Measurements from ENCODE around the gene ATP5F1D. TPM values are rescaled to one million over a fixed set of nuclear protein-coding genes. Genes with fewer than 3 reads are reported as not detected.

The ATP5F1D gene
- total and polyA plus RNA-seq, 2 of the 8 experiments (the other 6 are each of a cell fraction or from before 2014, with no cell fraction given) = 174 to 249 TPM

DNA sequence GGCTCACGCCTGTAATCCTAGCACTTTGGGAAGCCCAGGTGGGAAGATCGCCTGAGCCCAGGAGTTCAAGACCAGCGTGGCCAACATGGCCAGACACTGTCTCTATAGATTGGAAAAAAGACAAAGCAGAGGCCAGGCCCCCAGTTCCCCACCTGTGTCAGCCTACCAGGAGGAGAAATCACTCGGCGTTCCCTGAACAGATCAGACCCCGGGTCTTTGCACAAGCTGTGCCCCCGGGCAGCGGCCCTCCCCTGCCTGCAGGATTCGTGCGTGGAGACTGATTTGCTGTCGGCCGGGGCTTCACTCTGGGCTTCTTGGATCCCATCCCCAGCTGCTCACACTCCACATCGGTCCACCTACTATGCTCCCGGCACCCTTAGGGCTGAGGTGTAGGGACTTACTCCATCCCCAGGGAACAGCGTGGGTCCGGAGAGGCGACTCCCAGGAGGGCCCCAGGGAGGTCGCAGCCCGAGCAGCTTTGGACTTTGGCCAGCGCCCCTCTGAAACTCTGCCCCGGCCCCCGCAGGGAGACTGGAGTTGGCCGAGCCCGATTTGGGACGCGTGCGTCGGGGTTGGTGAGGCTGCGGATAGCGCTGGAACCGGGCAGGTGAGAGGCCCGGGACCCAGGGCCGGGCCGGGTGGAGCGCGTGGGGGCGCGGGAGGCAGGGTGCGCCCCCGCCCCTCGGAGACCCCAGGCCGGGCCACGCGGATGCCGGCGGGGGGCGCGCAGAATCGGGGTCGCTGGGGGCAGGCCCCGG, 43.6 kb downstream of the ATP5F1D start (continued):
- no peak for TF ChIP-seq CREB1 (IDR thresholded peaks at IDR 0.05)

Measured in H1 (cell line).